Vagina (tissue), 2 donors: Measurements from ENCODE around the gene TBC1D30. TPM values are rescaled to one million over a fixed set of nuclear protein-coding genes. Genes with fewer than 3 reads are reported as not detected.

Source experiments
- DNase-seq, 2 donors: peaks; one replicate each; pipeline ENCODE4 v3.0.0-alpha.2; 2017; ENCODE audit errors: extremely low spot score in 2 of 2
- H3K27ac ChIP-seq: fragments of 200-600 bp; sonication (generic); one replicate; pipeline ENCODE4 v1.5.1; 2019
- H3K27me3 ChIP-seq: fragments of 200-600 bp; sonication (generic); one replicate; pipeline ENCODE4 v1.5.1; 2019
- H3K36me3 ChIP-seq, 2 donors: fragments of 200-600 bp; sonication (generic); one replicate each; pipeline ENCODE4 v1.5.1; 2017 to 2019
- H3K4me1 ChIP-seq: fragments of 200-600 bp; sonication (generic); one replicate; pipeline ENCODE4 v1.5.1; 2019
- H3K4me3 ChIP-seq, 2 donors: fragments of 200-600 bp; sonication (generic); 1 replicate in 1 of 2; 2 replicates in 1 of 2; pipeline ENCODE4 v1.5.1; 2016 to 2019
- H3K9me3 ChIP-seq: fragments of 200-600 bp; sonication (generic); one replicate; pipeline ENCODE4 v1.5.1; 2019
- POLR2A ChIP-seq, 2 donors: fragments of 450-650 bp; IDR thresholded peaks; one replicate each; pipeline ENCODE4 v1.6.1; 2017; ENCODE audit warnings: antibody characterized with exemption in 2 of 2, mild to moderate bottlenecking in 2 of 2, moderate library complexity in 2 of 2
- POLR2AphosphoS5 ChIP-seq, 2 donors: sonication (generic); formaldehyde crosslinking; IDR thresholded peaks; one replicate each; pipeline ENCODE4 v1.9.0; 2017; ENCODE audit warnings: antibody characterized with exemption in 2 of 2, mild to moderate bottlenecking in 2 of 2, low read depth in 1 of 2; ENCODE audit not compliant: insufficient read depth in 1 of 2
- intact Hi-C: fragments of 100-400 bp; cut with DNase I; formaldehyde crosslinking; loops from one replicate; pipeline ENCODE4 v1.15.1; 2023
- total RNA-seq: library from RNA; depleted of rRNA; stranded (reverse); fragments of >200 nt; gene quantifications from one replicate; pipeline ENCODE4 v1.2.3, GENCODE V29; 2016
- TF ChIP-seq, protein P1 (sequence below), 3 experiments: fragments of 450-650 bp in 2 of 3; fragments of 200-600 bp in 1 of 3; sonication (generic) in 1 of 3; IDR thresholded peaks; one replicate each; pipeline ENCODE4 v1.5.1; 2017 to 2019; ENCODE audit warnings: antibody characterized with exemption in 3 of 3, mild to moderate bottlenecking in 2 of 3, moderate library complexity in 2 of 3

The TBC1D30 gene
- total RNA-seq, 1 donor from 2014 or later: 3.9 TPM

DNA sequence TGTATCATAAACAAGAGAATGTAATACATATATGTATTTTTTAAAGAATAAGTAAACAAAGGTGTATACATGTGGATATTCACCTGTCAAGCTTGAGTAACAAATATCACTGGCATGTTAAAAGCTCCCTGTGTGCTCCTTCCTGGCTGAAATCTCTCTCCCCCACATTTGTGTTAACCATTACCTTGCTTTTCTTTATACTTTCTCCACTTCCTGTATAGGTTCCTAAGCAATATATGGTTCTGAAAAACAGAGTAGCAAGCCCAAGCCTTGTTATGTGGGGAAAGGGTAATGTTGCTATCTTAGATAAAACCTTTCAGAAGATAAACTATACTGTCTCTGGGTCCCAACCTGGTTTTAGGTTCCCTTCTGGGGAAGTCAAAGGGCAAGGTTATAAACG lies 32.3 kb upstream of the TBC1D30 start:
- TF ChIP-seq POLR2A (IDR thresholded peaks at IDR 0.05) (no peak), POLR2AphosphoS5 (IDR thresholded peaks at IDR 0.05; ENCODE audit: insufficient read depth in 1 of 2, low read depth in 1 of 2) (no peak)
- TF ChIP-seq, protein P1, sequence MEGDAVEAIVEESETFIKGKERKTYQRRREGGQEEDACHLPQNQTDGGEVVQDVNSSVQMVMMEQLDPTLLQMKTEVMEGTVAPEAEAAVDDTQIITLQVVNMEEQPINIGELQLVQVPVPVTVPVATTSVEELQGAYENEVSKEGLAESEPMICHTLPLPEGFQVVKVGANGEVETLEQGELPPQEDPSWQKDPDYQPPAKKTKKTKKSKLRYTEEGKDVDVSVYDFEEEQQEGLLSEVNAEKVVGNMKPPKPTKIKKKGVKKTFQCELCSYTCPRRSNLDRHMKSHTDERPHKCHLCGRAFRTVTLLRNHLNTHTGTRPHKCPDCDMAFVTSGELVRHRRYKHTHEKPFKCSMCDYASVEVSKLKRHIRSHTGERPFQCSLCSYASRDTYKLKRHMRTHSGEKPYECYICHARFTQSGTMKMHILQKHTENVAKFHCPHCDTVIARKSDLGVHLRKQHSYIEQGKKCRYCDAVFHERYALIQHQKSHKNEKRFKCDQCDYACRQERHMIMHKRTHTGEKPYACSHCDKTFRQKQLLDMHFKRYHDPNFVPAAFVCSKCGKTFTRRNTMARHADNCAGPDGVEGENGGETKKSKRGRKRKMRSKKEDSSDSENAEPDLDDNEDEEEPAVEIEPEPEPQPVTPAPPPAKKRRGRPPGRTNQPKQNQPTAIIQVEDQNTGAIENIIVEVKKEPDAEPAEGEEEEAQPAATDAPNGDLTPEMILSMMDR (IDR thresholded peaks at IDR 0.05): no peak
- DNase-seq: no peak
- no peak overlapping the region for H3K4me3 ChIP-seq
- intact Hi-C loops: no loop called here
- H3K27ac ChIP-seq: no peak overlapping the region
- no peaks in the 10 kb centered on the region for H3K9me3 ChIP-seq
- H3K4me1 ChIP-seq: no peaks in the 10 kb centered on the region
- H3K36me3 ChIP-seq: no peaks in the 10 kb centered on the region
- no peaks in the 10 kb centered on the region for H3K27me3 ChIP-seq

DNA sequence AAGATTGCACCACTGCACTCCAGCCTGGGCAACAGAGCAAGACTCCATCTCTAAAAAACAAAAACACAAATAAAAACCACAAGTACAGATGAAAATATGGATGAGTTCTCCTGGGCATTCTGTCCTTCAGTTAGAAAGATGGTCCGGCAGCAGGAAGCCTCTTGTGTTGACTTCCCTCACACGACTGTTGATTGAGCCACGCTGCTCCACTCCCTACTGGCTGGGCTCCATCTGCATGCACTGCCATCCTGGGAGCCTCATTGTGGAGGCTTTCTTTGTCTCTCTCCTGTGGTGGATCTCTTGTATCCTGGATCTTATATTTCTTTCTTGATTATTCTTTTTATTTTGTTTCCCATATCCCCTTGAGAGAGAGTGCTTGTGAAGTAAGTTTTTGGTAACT lies 30.8 kb upstream of the TBC1D30 start:
- DNase-seq: peak in 1 of 2 donors; percentile 28
- no peaks in the 10 kb centered on the region for H3K36me3 ChIP-seq
- no peaks in the 10 kb centered on the region for H3K9me3 ChIP-seq
- H3K27me3 ChIP-seq: no peaks in the 10 kb centered on the region
- H3K27ac ChIP-seq: no peak overlapping the region
- H3K4me3 ChIP-seq: no peak overlapping the region
- no peaks in the 10 kb centered on the region for H3K4me1 ChIP-seq
- intact Hi-C loops: no loop called here
- TF ChIP-seq POLR2A (IDR thresholded peaks at IDR 0.05) (no peak), POLR2AphosphoS5 (IDR thresholded peaks at IDR 0.05; ENCODE audit: insufficient read depth in 1 of 2, low read depth in 1 of 2) (no peak)
- TF ChIP-seq, protein P1 (IDR thresholded peaks at IDR 0.05): no peak

DNA sequence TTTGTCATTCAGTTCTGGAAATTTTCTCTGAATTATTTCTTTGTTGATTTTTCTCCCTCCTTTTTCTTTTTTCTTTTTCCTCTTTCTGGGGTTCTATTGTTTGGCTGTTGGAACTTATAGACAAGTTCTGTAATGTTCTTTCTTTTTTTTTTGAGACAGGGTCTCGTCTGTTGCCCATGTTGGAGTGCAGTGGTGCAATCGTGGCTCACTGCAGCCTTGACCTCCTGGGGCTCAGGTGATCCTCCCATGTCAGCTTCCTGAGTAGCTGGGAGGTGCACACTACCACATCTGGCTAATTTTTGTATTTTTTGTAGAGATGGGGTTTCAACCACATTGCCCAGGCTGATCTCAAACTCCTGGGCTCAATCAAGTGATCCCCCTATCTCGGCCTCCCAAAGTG lies 30.1 kb upstream of the TBC1D30 start:
- TF ChIP-seq, protein P1 (IDR thresholded peaks at IDR 0.05): no peak
- TF ChIP-seq POLR2A (IDR thresholded peaks at IDR 0.05) (no peak), POLR2AphosphoS5 (IDR thresholded peaks at IDR 0.05; ENCODE audit: insufficient read depth in 1 of 2, low read depth in 1 of 2) (no peak)
- intact Hi-C loops: no loop called here
- Histone ChIP-seq H3K4me3 (no peak overlapping the region), H3K27me3 (no peaks in the 10 kb centered on the region), H3K27ac (no peak overlapping the region), H3K4me1 (no peaks in the 10 kb centered on the region), H3K9me3 (no peaks in the 10 kb centered on the region), H3K36me3 (no peaks in the 10 kb centered on the region)
- DNase-seq: peak in 1 of 2 donors; percentile 37

DNA sequence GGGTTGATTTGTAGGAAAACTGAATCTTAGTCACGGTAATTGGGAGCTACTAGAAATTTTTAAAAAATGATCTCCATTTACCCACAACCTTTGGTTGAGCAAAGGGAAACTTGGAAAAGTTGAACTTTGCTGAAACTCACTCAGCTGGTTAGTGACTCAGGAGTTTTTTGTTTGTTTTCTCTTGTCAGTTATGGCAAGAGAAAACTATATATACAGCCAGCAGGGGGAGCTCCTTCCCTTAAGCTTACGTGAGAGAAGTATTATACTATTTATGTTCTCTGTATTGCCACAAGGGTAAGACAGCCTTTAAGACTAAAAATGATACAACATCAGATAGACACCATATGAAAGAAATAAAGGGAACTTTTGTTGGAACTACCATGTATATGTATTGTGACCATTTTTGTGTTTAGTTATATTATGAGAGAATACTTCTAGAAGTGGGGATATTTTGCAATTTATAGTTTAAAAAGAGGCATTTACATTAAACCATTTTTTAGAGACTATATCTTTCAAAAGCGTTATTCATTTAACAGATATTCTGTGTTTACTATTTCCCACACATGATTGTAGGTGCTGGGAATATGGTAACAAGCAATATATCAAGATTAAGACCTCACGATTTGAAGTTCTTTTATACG lies 28.1 kb upstream of the TBC1D30 start:
- H3K4me1 ChIP-seq: no peaks in the 10 kb centered on the region
- TF ChIP-seq, protein P1 (IDR thresholded peaks at IDR 0.05): peak; percentile 38 to 65 (median 59)
- TF ChIP-seq POLR2AphosphoS5 (IDR thresholded peaks at IDR 0.05; ENCODE audit: insufficient read depth in 1 of 2, low read depth in 1 of 2) (peak in 1 of 2 donors; percentile 78), POLR2A (IDR thresholded peaks at IDR 0.05) (no peak)
- no peaks in the 10 kb centered on the region for H3K27me3 ChIP-seq

DNA sequence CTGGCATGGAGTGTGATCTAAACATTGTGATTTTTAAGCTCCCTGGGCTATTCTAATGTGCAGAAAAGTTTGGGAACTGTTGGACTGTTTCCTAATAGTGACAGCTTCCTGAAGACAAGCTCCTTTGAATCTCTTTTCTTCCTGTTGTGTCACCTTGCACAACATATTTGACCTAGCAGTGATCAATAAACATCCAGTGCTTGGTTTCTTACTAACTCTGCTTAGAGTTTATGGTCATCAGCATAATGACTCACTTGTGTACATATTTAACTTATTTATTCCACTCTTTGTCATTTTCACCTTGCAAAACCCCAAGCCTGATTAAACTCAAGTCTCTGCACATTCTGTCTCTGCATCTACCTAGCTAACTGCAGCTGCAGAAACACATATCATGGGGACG lies 27.3 kb upstream of the TBC1D30 start:
- DNase-seq: no peak
- no peaks in the 10 kb centered on the region for H3K36me3 ChIP-seq
- TF ChIP-seq, protein P1 (IDR thresholded peaks at IDR 0.05): no peak
- no peak for TF ChIP-seq POLR2AphosphoS5 (IDR thresholded peaks at IDR 0.05; ENCODE audit: insufficient read depth in 1 of 2, low read depth in 1 of 2)
- TF ChIP-seq POLR2A (IDR thresholded peaks at IDR 0.05): no peak
- H3K9me3 ChIP-seq: no peaks in the 10 kb centered on the region
- no peaks in the 10 kb centered on the region for H3K4me1 ChIP-seq
- intact Hi-C loops: no loop called here
- no peak overlapping the region for H3K27ac ChIP-seq
- H3K27me3 ChIP-seq: no peaks in the 10 kb centered on the region
- H3K4me3 ChIP-seq: no peak overlapping the region

More for the DNA sequence above, 28.1 kb upstream of the TBC1D30 start:
- DNase-seq: no peak
- H3K27ac ChIP-seq: no peak overlapping the region
- H3K9me3 ChIP-seq: no peaks in the 10 kb centered on the region
- H3K4me3 ChIP-seq: no peak overlapping the region
- intact Hi-C loops: no loop called here
- H3K36me3 ChIP-seq: no peaks in the 10 kb centered on the region
